SK-N-SH treated with all-trans-retinoic acid at 6 μM for 48 hours (cell line): ENCODE measurements around the gene POU2F1.

Source experiments
- ARNTL ChIP-seq: fragments of 450-650 bp; formaldehyde crosslinking; IDR thresholded peaks from 2 replicates; pipeline ENCODE4 v1.5.0; 2020; ENCODE audit warnings: low read depth, mild to moderate bottlenecking, moderate library complexity, borderline replicate concordance
- BACH2 ChIP-seq: fragments of 250-450 bp; sonication (Bioruptor Pico); IDR thresholded peaks from 2 replicates; pipeline ENCODE4 v1.9.0; 2021; ENCODE audit warnings: mild to moderate bottlenecking, borderline replicate concordance
- CREB5 ChIP-seq: fragments of 250-450 bp; sonication (Bioruptor Pico); IDR thresholded peaks from 2 replicates; pipeline ENCODE4 v1.5.1; 2020; ENCODE audit warnings: low read depth, mild to moderate bottlenecking, moderate library complexity
- CSRNP3 ChIP-seq: fragments of 250-450 bp; sonication (Bioruptor Pico); IDR thresholded peaks from 2 replicates; pipeline ENCODE4 v1.5.1; 2021; ENCODE audit warnings: mild to moderate bottlenecking, moderate library complexity
- ESRRG ChIP-seq: fragments of 250-450 bp; sonication (Bioruptor Pico); IDR thresholded peaks from 2 replicates; pipeline ENCODE4 v1.6.1; 2021; ENCODE audit warnings: mild to moderate bottlenecking
- GLIS3 ChIP-seq: fragments of 250-450 bp; sonication (Bioruptor Pico); IDR thresholded peaks from 2 replicates; pipeline ENCODE4 v1.5.0; 2020; ENCODE audit warnings: mild to moderate bottlenecking, moderate library complexity
- ISL1 ChIP-seq: fragments of 250-450 bp; sonication (Bioruptor Pico); IDR thresholded peaks from 2 replicates; pipeline ENCODE4 v2.1.2; 2022; ENCODE audit warnings: mild to moderate bottlenecking, moderate library complexity
- PATZ1 ChIP-seq: fragments of 250-450 bp; sonication (Bioruptor Pico); IDR thresholded peaks from 2 replicates; pipeline ENCODE4 v1.8.0; 2020; ENCODE audit warnings: mild to moderate bottlenecking, moderate library complexity, borderline replicate concordance
- PPARA ChIP-seq: fragments of 250-450 bp; sonication (Bioruptor Pico); IDR thresholded peaks from 2 replicates; pipeline ENCODE4 v1.5.0; 2020; ENCODE audit warnings: mild to moderate bottlenecking, borderline replicate concordance
- RARB ChIP-seq: fragments of 250-450 bp; sonication (Bioruptor Pico); IDR thresholded peaks from 2 replicates; pipeline ENCODE4 v1.8.0; 2021; ENCODE audit warnings: mild to moderate bottlenecking, moderate library complexity
- ZFP3 ChIP-seq: fragments of 250-450 bp; sonication (Bioruptor Pico); IDR thresholded peaks from 2 replicates; pipeline ENCODE4 v1.5.0; 2020; ENCODE audit warnings: mild to moderate bottlenecking, moderate library complexity
- ZFP30 ChIP-seq: fragments of 450-650 bp; formaldehyde crosslinking; IDR thresholded peaks from 2 replicates; pipeline ENCODE4 v1.5.0; 2022; ENCODE audit warnings: mild to moderate bottlenecking, moderate library complexity
- ZNF565 ChIP-seq: fragments of 450-650 bp; formaldehyde crosslinking; conservative IDR thresholded peaks from 2 replicates; pipeline ENCODE4 v1.5.0; 2020; ENCODE audit warnings: low read depth, mild to moderate bottlenecking, moderate library complexity

DNA sequence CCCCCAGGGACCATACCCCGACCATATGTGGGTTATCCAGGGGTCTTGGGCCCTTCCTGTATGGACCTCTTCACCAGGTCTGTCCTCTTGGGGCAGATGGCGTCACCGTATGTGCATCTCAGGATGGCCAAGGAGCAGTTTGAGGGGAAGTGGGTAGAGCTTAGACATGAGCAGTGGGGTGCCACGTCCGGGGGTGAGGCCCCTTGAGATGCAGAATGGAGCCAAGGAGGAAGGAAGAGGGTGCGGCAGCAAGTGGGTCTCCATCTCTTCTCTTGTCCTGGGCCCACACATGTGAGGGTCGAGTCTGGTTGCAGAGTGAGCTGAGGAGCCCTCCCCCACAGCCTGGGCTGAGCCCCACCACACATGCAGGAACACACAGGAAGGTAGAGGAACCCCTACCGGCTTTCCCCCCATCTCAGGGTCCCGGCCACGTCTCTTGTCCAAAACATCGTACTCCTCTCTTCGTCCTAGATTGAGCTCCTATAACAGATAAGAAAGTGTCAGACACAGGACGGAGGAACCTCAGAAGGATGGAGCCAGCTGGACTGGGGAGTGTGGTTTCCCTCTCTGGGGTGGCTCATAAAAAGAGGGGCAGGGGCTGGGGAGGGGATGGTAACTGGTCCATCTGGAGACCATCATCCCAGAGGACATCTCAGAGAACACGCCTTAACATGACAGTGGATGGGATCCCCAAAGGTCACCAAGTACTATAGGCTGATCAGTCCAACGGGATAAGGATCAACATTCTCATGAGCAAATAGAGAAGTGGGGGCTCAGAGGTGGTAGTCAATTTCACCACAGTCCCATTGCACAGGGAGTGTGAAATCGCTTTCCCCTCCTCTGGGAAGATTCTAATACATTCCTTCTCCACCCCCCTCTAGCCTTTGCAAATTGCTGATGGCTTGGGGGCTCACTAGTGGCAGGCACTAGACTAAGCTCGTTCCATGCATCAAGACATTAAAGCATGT is 217.8 kb downstream of the POU2F1 start:
- no peak for TF ChIP-seq BACH2 (CRISPR knock-in tag)
- no peak for TF ChIP-seq ZNF565 (CRISPR knock-in tag)
- TF ChIP-seq ISL1, result no peak
- TF ChIP-seq GLIS3 (CRISPR knock-in tag), result no peak
- no peak for TF ChIP-seq ZFP3 (CRISPR knock-in tag)
- TF ChIP-seq RARB (CRISPR knock-in tag), result no peak
- TF ChIP-seq ARNTL, result no peak
- TF ChIP-seq CREB5 (CRISPR knock-in tag), result no peak
- no peak for TF ChIP-seq CSRNP3 (CRISPR knock-in tag)
- TF ChIP-seq ZFP30 (CRISPR knock-in tag), result no peak
- no peak for TF ChIP-seq ESRRG (CRISPR knock-in tag)
- no peak for TF ChIP-seq PATZ1
- TF ChIP-seq PPARA (CRISPR knock-in tag), result no peak
